Measurements from ENCODE around the gene PHC2. TPM values are rescaled to one million over a fixed set of nuclear protein-coding genes. Genes with fewer than 3 reads are reported as not detected.

PHC2 gene
- total and polyA plus RNA-seq, 2 of the 13 experiments (the other 11 are each of a cell fraction or from before 2014, with no cell fraction given) = 52.5 to 84.9 TPM

DNA sequence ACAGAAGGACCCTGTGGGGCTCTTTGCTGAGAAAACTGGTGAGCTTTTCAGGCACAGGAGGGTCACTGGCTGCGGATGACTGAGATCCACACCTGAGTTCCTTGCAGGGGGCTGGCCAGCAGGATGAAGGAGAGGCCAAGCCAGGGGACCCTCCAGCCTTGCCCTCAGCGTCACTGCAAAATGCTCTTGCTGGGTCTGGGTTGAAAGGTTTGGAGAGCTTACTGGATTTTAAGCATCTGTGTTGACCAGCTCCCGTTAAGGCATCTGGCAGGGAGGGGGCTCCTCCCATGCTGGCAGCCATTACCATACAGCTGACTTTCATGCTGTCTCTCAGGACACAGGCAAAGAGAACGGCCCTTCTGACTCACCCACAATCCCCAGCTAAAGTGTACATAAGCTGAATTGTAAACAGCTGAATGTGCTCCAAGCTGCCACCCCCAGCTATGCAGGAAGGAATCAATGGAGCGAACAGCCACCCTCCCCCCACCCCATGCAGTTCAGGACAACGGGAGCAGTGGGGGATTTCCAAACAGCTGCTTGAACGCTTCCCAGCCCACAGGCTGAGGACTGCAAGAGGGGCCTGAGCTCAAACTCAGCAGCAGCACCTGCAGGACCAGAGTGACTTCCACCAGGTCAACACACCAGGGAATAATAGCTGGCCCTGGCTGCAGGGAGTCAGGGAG, 88.7 kb downstream of the PHC2 start (continued):
- TF ChIP-seq, protein P1, sequence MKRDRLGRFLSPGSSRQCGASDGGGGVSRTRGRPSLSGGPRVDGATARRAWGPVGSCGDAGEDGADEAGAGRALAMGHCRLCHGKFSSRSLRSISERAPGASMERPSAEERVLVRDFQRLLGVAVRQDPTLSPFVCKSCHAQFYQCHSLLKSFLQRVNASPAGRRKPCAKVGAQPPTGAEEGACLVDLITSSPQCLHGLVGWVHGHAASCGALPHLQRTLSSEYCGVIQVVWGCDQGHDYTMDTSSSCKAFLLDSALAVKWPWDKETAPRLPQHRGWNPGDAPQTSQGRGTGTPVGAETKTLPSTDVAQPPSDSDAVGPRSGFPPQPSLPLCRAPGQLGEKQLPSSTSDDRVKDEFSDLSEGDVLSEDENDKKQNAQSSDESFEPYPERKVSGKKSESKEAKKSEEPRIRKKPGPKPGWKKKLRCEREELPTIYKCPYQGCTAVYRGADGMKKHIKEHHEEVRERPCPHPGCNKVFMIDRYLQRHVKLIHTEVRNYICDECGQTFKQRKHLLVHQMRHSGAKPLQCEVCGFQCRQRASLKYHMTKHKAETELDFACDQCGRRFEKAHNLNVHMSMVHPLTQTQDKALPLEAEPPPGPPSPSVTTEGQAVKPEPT (CRISPR knock-in tag; IDR thresholded peaks at IDR 0.05; ENCODE audit: low read depth) = peak; percentile 71; the same call in 1 of the 2 replicates
- no peak for TF ChIP-seq CBX1 (IDR thresholded peaks at IDR 0.05; ENCODE audit: low read depth)
- no peak for TF ChIP-seq ZNF550 (CRISPR knock-in tag; IDR thresholded peaks at IDR 0.05; ENCODE audit: borderline replicate concordance)
- peak; percentile 80 for TF ChIP-seq KMT2A (CRISPR knock-in tag; IDR thresholded peaks at IDR 0.05)
- TF ChIP-seq ARNTL (CRISPR knock-in tag; IDR thresholded peaks at IDR 0.05) = peak; percentile 67; the same call in 1 of the 2 replicates
- TF ChIP-seq NFYC (CRISPR knock-in tag; IDR thresholded peaks at IDR 0.05) = peak; percentile 8; the same call in 1 of the 2 replicates
- TF ChIP-seq HNRNPLL (IDR thresholded peaks at IDR 0.05; ENCODE audit: low read depth, low read length, poor library complexity, severe bottlenecking) = no peak
- peak; percentile 85 for TF ChIP-seq CCDC6 (CRISPR knock-in tag; IDR thresholded peaks at IDR 0.05)
- TF ChIP-seq, protein P2, sequence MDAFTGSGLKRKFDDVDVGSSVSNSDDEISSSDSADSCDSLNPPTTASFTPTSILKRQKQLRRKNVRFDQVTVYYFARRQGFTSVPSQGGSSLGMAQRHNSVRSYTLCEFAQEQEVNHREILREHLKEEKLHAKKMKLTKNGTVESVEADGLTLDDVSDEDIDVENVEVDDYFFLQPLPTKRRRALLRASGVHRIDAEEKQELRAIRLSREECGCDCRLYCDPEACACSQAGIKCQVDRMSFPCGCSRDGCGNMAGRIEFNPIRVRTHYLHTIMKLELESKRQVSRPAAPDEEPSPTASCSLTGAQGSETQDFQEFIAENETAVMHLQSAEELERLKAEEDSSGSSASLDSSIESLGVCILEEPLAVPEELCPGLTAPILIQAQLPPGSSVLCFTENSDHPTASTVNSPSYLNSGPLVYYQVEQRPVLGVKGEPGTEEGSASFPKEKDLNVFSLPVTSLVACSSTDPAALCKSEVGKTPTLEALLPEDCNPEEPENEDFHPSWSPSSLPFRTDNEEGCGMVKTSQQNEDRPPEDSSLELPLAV (CRISPR knock-in tag; conservative IDR thresholded peaks at IDR 0.05; ENCODE audit: low read depth) = no peak
- TF ChIP-seq SRF (IDR thresholded peaks at IDR 0.05; ENCODE audit: low read depth, low read length) = no peak; the same call in 1 of the 2 replicates
- TF ChIP-seq, protein P3, sequence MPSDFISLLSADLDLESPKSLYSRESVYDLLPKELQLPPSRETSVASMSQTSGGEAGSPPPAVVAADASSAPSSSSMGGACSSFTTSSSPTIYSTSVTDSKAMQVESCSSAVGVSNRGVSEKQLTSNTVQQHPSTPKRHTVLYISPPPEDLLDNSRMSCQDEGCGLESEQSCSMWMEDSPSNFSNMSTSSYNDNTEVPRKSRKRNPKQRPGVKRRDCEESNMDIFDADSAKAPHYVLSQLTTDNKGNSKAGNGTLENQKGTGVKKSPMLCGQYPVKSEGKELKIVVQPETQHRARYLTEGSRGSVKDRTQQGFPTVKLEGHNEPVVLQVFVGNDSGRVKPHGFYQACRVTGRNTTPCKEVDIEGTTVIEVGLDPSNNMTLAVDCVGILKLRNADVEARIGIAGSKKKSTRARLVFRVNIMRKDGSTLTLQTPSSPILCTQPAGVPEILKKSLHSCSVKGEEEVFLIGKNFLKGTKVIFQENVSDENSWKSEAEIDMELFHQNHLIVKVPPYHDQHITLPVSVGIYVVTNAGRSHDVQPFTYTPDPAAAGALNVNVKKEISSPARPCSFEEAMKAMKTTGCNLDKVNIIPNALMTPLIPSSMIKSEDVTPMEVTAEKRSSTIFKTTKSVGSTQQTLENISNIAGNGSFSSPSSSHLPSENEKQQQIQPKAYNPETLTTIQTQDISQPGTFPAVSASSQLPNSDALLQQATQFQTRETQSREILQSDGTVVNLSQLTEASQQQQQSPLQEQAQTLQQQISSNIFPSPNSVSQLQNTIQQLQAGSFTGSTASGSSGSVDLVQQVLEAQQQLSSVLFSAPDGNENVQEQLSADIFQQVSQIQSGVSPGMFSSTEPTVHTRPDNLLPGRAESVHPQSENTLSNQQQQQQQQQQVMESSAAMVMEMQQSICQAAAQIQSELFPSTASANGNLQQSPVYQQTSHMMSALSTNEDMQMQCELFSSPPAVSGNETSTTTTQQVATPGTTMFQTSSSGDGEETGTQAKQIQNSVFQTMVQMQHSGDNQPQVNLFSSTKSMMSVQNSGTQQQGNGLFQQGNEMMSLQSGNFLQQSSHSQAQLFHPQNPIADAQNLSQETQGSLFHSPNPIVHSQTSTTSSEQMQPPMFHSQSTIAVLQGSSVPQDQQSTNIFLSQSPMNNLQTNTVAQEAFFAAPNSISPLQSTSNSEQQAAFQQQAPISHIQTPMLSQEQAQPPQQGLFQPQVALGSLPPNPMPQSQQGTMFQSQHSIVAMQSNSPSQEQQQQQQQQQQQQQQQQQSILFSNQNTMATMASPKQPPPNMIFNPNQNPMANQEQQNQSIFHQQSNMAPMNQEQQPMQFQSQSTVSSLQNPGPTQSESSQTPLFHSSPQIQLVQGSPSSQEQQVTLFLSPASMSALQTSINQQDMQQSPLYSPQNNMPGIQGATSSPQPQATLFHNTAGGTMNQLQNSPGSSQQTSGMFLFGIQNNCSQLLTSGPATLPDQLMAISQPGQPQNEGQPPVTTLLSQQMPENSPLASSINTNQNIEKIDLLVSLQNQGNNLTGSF (CRISPR knock-in tag; IDR thresholded peaks at IDR 0.05) = no peak; the same call in 1 of the 2 replicates
- peak; percentile 86; the same call in 1 of the 2 replicates for TF ChIP-seq ZBTB20 (CRISPR knock-in tag; IDR thresholded peaks at IDR 0.05; ENCODE audit: borderline replicate concordance, low read depth)
- TF ChIP-seq ZNF331 (CRISPR knock-in tag; IDR thresholded peaks at IDR 0.05) = peak; percentile 94
- no peak for TF ChIP-seq RBM39 (IDR thresholded peaks at IDR 0.05; ENCODE audit: low read depth, low read length, poor library complexity, severe bottlenecking)
- TF ChIP-seq, protein P4, sequence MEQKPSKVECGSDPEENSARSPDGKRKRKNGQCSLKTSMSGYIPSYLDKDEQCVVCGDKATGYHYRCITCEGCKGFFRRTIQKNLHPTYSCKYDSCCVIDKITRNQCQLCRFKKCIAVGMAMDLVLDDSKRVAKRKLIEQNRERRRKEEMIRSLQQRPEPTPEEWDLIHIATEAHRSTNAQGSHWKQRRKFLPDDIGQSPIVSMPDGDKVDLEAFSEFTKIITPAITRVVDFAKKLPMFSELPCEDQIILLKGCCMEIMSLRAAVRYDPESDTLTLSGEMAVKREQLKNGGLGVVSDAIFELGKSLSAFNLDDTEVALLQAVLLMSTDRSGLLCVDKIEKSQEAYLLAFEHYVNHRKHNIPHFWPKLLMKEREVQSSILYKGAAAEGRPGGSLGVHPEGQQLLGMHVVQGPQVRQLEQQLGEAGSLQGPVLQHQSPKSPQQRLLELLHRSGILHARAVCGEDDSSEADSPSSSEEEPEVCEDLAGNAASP (CRISPR knock-in tag; IDR thresholded peaks at IDR 0.05; ENCODE audit: borderline replicate concordance) = peak; percentile 92
- peak; percentile 42; the same call in 1 of the 2 replicates for TF ChIP-seq ZNF263 (CRISPR knock-in tag; IDR thresholded peaks at IDR 0.05)
- peak; percentile 100 for TF ChIP-seq FOXA3 (CRISPR knock-in tag; IDR thresholded peaks at IDR 0.05)
- peak; percentile 62; the same call in 1 of the 2 replicates for TF ChIP-seq ESRRA (CRISPR knock-in tag; IDR thresholded peaks at IDR 0.05; ENCODE audit: low read depth)
- TF ChIP-seq ARID2 (CRISPR knock-in tag; IDR thresholded peaks at IDR 0.05; ENCODE audit: borderline replicate concordance) = peak; percentile 62; the same call in 1 of the 2 replicates

Measured in HepG2 (cell line).